Breast epithelium (tissue), 3 donors: ENCODE data around the gene FAM131B.

Experiments used
- CTCF ChIP-seq, 3 donors: fragments of 450-650 bp; IDR thresholded peaks; one replicate each; pipeline ENCODE4 v1.5.1; 2016 to 2017; ENCODE audit warnings: antibody characterized with exemption in 3 of 3, mild to moderate bottlenecking in 3 of 3, moderate library complexity in 3 of 3
- POLR2A ChIP-seq: fragments of 450-650 bp; IDR thresholded peaks from one replicate; pipeline ENCODE4 v1.6.1; 2016; ENCODE audit warnings: antibody characterized with exemption, mild to moderate bottlenecking, moderate library complexity
- POLR2AphosphoS5 ChIP-seq, 3 donors: sonication (generic); formaldehyde crosslinking; IDR thresholded peaks; one replicate each; pipeline ENCODE4 v1.6.1; 2017; ENCODE audit warnings: antibody characterized with exemption in 3 of 3

DNA sequence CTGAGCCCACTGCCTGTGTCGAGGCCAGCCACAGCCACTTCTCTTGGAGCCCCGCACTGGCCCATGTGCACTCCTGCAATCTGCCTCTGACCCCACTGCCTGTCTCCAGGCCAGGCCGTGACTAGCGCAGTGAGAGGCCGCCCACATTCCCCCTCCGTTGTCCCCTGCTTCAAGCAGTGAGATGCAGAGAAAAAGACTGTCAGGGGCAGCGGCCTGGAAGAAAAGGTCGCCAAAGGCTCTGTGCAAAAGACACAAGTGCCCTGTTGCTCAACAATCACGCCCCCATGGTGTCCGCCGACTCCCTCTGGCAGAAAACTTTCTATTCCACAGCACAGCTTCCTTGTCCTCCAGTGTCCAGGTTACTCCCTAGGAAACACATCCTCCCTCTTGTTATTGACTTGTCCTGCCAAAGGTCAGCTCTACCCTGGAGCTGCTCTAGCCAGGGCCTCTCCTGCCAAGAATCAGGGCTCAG is 9.9 kb downstream of the FAM131B start:
- TF ChIP-seq CTCF (IDR thresholded peaks at IDR 0.05) (no peak), POLR2AphosphoS5 (IDR thresholded peaks at IDR 0.05) (no peak), POLR2A (no peak)
